HEK293 (cell line): ENCODE data around the gene WDR1.

ENCODE experiments used
- CTCF ChIA-PET: fragments of 350-600 bp; formaldehyde crosslinking; extraction: SDS; loops from one replicate; lab custom pipeline; 2021; ENCODE audit warnings: antibody characterized with exemption; lab: Yijun Ruan, JAX
- POLR2A ChIA-PET: fragments of 300-600 bp; formaldehyde crosslinking; extraction: SDS; loops from one replicate; lab custom pipeline; 2020; ENCODE audit warnings: antibody characterized with exemption, inconsistent platforms; lab: Yijun Ruan, JAX
- H3K27ac ChIP-seq: fragments of 200-500 bp; sonication (Bioruptor generic); 2 replicates; pipeline ENCODE4 v1.5.1; 2014; ENCODE audit warnings: low read depth, low read length, control low read depth, inconsistent platforms; ENCODE audit errors: extremely low read depth
- H3K36me3 ChIP-seq, 2 experiments: fragments of 200-500 bp in 1 of 2; sonication (Bioruptor generic) in 1 of 2; 1 replicate in 1 of 2; 2 replicates in 1 of 2; pipeline ENCODE4 v1.5.1; 2014 to 2017; ENCODE audit warnings: inconsistent platforms in 2 of 2, low read length in 2 of 2; ENCODE audit not compliant: control insufficient read depth in 2 of 2, insufficient read depth in 1 of 2
- H3K4me1 ChIP-seq: fragments of 200-500 bp; sonication (Bioruptor generic); 2 replicates; pipeline ENCODE4 v1.5.1; 2014; ENCODE audit warnings: mild to moderate bottlenecking, low read length, inconsistent platforms; ENCODE audit not compliant: control insufficient read depth, insufficient read depth
- H3K4me3 ChIP-seq: 2 replicates; pipeline ENCODE4 v1.5.1; 2011; ENCODE audit warnings: low read depth, mild to moderate bottlenecking, control low read depth, low read length, moderate library complexity
- H3K9me3 ChIP-seq: fragments of 200-500 bp; sonication (Bioruptor generic); 2 replicates; pipeline ENCODE4 v1.5.1; 2014; ENCODE audit warnings: low read depth, low read length, inconsistent platforms; ENCODE audit not compliant: control insufficient read depth, insufficient read depth
- FEZF1 ChIP-seq: fragments of 450-650 bp; formaldehyde crosslinking; IDR thresholded peaks from 2 replicates; pipeline ENCODE4 v1.5.1; 2016; ENCODE audit warnings: missing biosample characterization, missing genetic modification characterization
- KLF7 ChIP-seq: fragments of 450-650 bp; formaldehyde crosslinking; IDR thresholded peaks from 2 replicates; pipeline ENCODE4 v1.5.1; 2016; ENCODE audit warnings: missing biosample characterization, missing genetic modification characterization, borderline replicate concordance
- PRDM10 ChIP-seq: fragments of 450-650 bp; formaldehyde crosslinking; IDR thresholded peaks from 2 replicates; pipeline ENCODE4 v1.5.1; 2016; ENCODE audit warnings: missing biosample characterization, missing genetic modification characterization
- PRDM2 ChIP-seq: fragments of 450-650 bp; formaldehyde crosslinking; IDR thresholded peaks from 2 replicates; pipeline ENCODE4 v1.5.1; 2016; ENCODE audit warnings: missing biosample characterization, missing genetic modification characterization, borderline replicate concordance
- ZBTB6 ChIP-seq: fragments of 450-650 bp; formaldehyde crosslinking; IDR thresholded peaks from 2 replicates; pipeline ENCODE4 v1.5.1; 2017; ENCODE audit warnings: missing biosample characterization, missing genetic modification characterization
- ZFP3 ChIP-seq: fragments of 450-650 bp; formaldehyde crosslinking; IDR thresholded peaks from 2 replicates; pipeline ENCODE4 v1.5.1; 2016; ENCODE audit warnings: low read depth, missing biosample characterization, missing genetic modification characterization
- ZNF214 ChIP-seq: fragments of 450-650 bp; formaldehyde crosslinking; IDR thresholded peaks from 2 replicates; pipeline ENCODE4 v1.5.1; 2017; ENCODE audit warnings: missing biosample characterization, mild to moderate bottlenecking, missing genetic modification characterization, borderline replicate concordance
- ZNF354C ChIP-seq: fragments of 450-650 bp; formaldehyde crosslinking; IDR thresholded peaks from 2 replicates; pipeline ENCODE4 v1.5.1; 2016; ENCODE audit warnings: missing biosample characterization, missing genetic modification characterization, low read depth, borderline replicate concordance
- ZNF560 ChIP-seq: fragments of 450-650 bp; formaldehyde crosslinking; IDR thresholded peaks from 2 replicates; pipeline ENCODE4 v1.5.1; 2017; ENCODE audit warnings: missing biosample characterization, missing genetic modification characterization, borderline replicate concordance
- ZNF639 ChIP-seq: fragments of 450-650 bp; formaldehyde crosslinking; IDR thresholded peaks from 2 replicates; pipeline ENCODE4 v1.5.1; 2016; ENCODE audit warnings: missing biosample characterization, missing genetic modification characterization
- ZNF777 ChIP-seq: fragments of 450-650 bp; formaldehyde crosslinking; IDR thresholded peaks from 2 replicates; pipeline ENCODE4 v1.5.1; 2017; ENCODE audit warnings: missing biosample characterization, missing genetic modification characterization, borderline replicate concordance
- TF ChIP-seq, protein P1 (sequence below): fragments of 450-650 bp; formaldehyde crosslinking; IDR thresholded peaks from 2 replicates; pipeline ENCODE4 v1.5.1; 2016; ENCODE audit warnings: missing biosample characterization, missing genetic modification characterization
- TF ChIP-seq, protein P2 (sequence below): sonication (generic); formaldehyde crosslinking; IDR thresholded peaks from 2 replicates; pipeline ENCODE4 v1.8.1; 2022; ENCODE audit warnings: mild to moderate bottlenecking, moderate library complexity, missing genetic modification reagents
- TF ChIP-seq, protein P3 (sequence below): fragments of 450-650 bp; formaldehyde crosslinking; IDR thresholded peaks from 2 replicates; pipeline ENCODE4; 2016; ENCODE audit warnings: missing biosample characterization, missing genetic modification characterization

Gene WDR1

GRCh38 chr4:10051517-10052135 is 65.0 kb downstream of the WDR1 start:
- H3K4me1 ChIP-seq = no peaks in the 10 kb centered on the region
- TF ChIP-seq ZFP3 (tag by site-specific recombination) = no peak
- no peaks in the 10 kb centered on the region for H3K36me3 ChIP-seq
- H3K9me3 ChIP-seq = no peaks in the 10 kb centered on the region
- POLR2A ChIA-PET = no interaction called here
- CTCF ChIA-PET = no interaction called here
- no peak overlapping the region for H3K27ac ChIP-seq
- H3K4me3 ChIP-seq = no peak overlapping the region

DNA sequence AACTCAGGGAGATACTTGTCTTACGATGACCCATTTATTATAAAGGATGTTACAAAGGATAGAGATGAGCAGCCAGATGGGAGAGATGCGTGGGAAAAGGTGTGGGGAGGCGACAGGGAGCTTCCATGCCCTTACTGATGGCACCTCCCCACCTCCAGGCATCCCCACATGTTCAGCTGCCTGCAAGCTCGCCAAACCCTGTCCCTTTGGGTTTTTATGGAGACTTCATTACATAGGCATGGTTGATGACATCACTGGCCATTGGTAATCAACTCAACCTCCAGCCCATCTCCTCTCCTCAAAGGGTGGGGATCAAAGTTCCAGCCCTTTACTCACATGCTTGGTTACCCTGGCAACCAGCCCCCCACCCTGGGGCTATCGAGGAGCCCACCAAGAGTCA is 65.9 kb downstream of the WDR1 start:
- ChIA-PET POLR2A (no interaction called here), CTCF (no interaction called here)
- Histone ChIP-seq H3K36me3 (no peaks in the 10 kb centered on the region), H3K4me1 (no peaks in the 10 kb centered on the region), H3K9me3 (no peaks in the 10 kb centered on the region), H3K4me3 (no peak overlapping the region), H3K27ac (no peak overlapping the region)
- TF ChIP-seq ZNF639 (tag by site-specific recombination) (no peak), PRDM10 (tag by site-specific recombination) (no peak), PRDM2 (tag by site-specific recombination) (no peak), ZNF214 (no peak), FEZF1 (no peak), KLF7 (no peak), ZNF354C (tag by site-specific recombination) (no peak), ZNF777 (tag by site-specific recombination) (no peak), ZBTB6 (no peak), ZNF560 (tag by site-specific recombination) (no peak)
- TF ChIP-seq, protein P1, sequence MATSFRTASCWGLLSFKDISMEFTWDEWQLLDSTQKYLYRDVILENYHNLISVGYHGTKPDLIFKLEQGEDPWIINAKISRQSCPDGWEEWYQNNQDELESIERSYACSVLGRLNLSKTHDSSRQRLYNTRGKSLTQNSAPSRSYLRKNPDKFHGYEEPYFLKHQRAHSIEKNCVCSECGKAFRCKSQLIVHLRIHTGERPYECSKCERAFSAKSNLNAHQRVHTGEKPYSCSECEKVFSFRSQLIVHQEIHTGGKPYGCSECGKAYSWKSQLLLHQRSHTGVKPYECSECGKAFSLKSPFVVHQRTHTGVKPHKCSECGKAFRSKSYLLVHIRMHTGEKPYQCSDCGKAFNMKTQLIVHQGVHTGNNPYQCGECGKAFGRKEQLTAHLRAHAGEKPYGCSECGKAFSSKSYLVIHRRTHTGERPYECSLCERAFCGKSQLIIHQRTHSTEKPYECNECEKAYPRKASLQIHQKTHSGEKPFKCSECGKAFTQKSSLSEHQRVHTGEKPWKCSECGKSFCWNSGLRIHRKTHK (tag by site-specific recombination) = no peak
- TF ChIP-seq, protein P2, sequence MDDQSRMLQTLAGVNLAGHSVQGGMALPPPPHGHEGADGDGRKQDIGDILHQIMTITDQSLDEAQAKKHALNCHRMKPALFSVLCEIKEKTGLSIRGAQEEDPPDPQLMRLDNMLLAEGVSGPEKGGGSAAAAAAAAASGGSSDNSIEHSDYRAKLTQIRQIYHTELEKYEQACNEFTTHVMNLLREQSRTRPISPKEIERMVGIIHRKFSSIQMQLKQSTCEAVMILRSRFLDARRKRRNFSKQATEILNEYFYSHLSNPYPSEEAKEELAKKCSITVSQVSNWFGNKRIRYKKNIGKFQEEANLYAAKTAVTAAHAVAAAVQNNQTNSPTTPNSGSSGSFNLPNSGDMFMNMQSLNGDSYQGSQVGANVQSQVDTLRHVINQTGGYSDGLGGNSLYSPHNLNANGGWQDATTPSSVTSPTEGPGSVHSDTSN = no peak
- TF ChIP-seq, protein P3, sequence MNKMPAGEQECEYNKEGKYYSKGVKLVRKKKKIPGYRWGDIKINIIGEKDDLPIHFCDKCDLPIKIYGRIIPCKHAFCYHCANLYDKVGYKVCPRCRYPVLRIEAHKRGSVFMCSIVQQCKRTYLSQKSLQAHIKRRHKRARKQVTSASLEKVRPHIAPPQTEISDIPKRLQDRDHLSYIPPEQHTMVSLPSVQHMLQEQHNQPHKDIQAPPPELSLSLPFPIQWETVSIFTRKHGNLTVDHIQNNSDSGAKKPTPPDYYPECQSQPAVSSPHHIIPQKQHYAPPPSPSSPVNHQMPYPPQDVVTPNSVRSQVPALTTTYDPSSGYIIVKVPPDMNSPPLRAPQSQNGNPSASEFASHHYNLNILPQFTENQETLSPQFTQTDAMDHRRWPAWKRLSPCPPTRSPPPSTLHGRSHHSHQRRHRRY (tag by site-specific recombination) = no peak
